Natural killer cell treated with Interleukin-12 subunit alpha and Interleukin-12 subunit beta and Interleukin-15 and Interleukin-18, amount 100 ng/mL, for 72 hours (primary cell): Measurements from ENCODE around the gene GPHA2. TPM values are rescaled to one million over a fixed set of nuclear protein-coding genes. Genes with fewer than 3 reads are reported as not detected.
A peak's percentile ranks its signal among the peaks of the same experiment; 100 is the strongest.

ENCODE experiments used
- ATAC-seq, 2 donors: fragments of 150-1000 bp; cut with Tn5 transposase in 1 of 2; sonication (Bioruptor Pico), chemical (Tn5 transposase) in 1 of 2; 2 replicates each; pipeline ENCODE4 v1.10.0; 2021
- DNase-seq: peaks from one replicate; pipeline ENCODE4 v3.0.0; 2022; ENCODE audit warnings: low spot score
- H3K27ac Mint-ChIP-seq, 2 donors: 1 replicate in 1 of 2; 2 replicates in 1 of 2; pipeline ENCODE4 v1.8.0; 2022; ENCODE audit warnings: mixed read lengths in 2 of 2, mild to moderate bottlenecking in 1 of 2, moderate library complexity in 1 of 2
- H3K27me3 Mint-ChIP-seq, 2 donors: 1 replicate in 1 of 2; 2 replicates in 1 of 2; pipeline ENCODE4 v1.8.0; 2022; ENCODE audit warnings: mixed read lengths in 2 of 2
- H3K36me3 Mint-ChIP-seq: one replicate; pipeline ENCODE4 v1.8.0; 2022; ENCODE audit warnings: mixed read lengths
- H3K4me1 Mint-ChIP-seq, 2 donors: 1 replicate in 1 of 2; 2 replicates in 1 of 2; pipeline ENCODE4 v1.8.0; 2022; ENCODE audit warnings: low read depth in 2 of 2, mixed read lengths in 2 of 2, mild to moderate bottlenecking in 1 of 2
- H3K4me3 Mint-ChIP-seq: one replicate; pipeline ENCODE4 v1.8.0; 2022; ENCODE audit warnings: mixed read lengths
- H3K9me3 Mint-ChIP-seq: 2 replicates; pipeline ENCODE4 v1.8.0; 2022; ENCODE audit warnings: mixed read lengths
- total RNA-seq, 2 donors: library from RNA; stranded (reverse); gene quantifications; one replicate each; pipeline ENCODE4 v1.2.3, GENCODE V29; 2022

Gene GPHA2
- total RNA-seq, 2 donors from 2014 or later: not detected

- no peak for DNase-seq
- Mint-ChIP-seq H3K9me3 (no peaks in the 10 kb centered on the region), H3K4me1 (peaks cover 9 to 12% of the 10 kb centered on the region in 2 donors), H3K4me3 (no peak overlapping the region), H3K36me3 (no peaks in the 10 kb centered on the region), H3K27ac (no peak overlapping the region), H3K27me3 (no peaks in the 10 kb centered on the region)
- ATAC-seq: no peak
Measured at GRCh38 chr11:64911689-64912088, 24.0 kb downstream of the GPHA2 start.

DNA sequence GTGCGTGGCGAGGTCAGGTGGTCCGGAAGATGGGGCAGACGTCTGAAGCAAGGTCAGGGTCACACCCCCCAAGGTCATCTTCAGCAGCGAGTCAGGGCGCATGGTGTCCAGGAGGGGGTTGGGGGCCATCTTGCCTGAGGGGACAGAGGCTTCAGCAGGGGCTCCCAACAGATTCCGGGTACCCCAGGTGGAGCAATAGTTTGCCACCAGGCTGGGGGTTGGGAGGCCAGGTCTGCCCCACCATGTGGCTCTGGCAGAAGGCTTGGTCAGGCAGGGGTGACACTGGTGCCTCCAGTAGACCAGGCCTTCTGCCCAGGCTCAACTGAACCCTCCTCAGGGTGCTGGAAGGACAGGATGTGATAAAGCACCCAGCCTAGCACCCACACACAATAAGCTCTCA lies 24.6 kb downstream of the GPHA2 start:
- no peaks in the 10 kb centered on the region for H3K36me3 Mint-ChIP-seq
- H3K27me3 Mint-ChIP-seq: no peaks in the 10 kb centered on the region

GRCh38 chr11:64910451-64911093 lies 25.1 kb downstream of the GPHA2 start:
- Mint-ChIP-seq H3K9me3 (no peaks in the 10 kb centered on the region), H3K36me3 (no peaks in the 10 kb centered on the region), H3K27ac (no peak overlapping the region), H3K4me1 (peaks cover 0 to 3% of the 10 kb centered on the region in 2 donors), H3K4me3 (no peak overlapping the region), H3K27me3 (no peaks in the 10 kb centered on the region)
- no peak for ATAC-seq
- no peak for DNase-seq

More for the DNA sequence above, 24.6 kb downstream of the GPHA2 start:
- DNase-seq (no peak), ATAC-seq (no peak)
- H3K27ac Mint-ChIP-seq: no peak overlapping the region
- no peak overlapping the region for H3K4me3 Mint-ChIP-seq
- no peaks in the 10 kb centered on the region for H3K9me3 Mint-ChIP-seq
- peaks cover 4 to 7% of the 10 kb centered on the region in 2 donors for H3K4me1 Mint-ChIP-seq

GRCh38 chr11:64909653-64910343 lies 25.9 kb downstream of the GPHA2 start:
- no peak for ATAC-seq
- no peaks in the 10 kb centered on the region for H3K36me3 Mint-ChIP-seq
- H3K27me3 Mint-ChIP-seq: no peaks in the 10 kb centered on the region
- H3K27ac Mint-ChIP-seq: no peak overlapping the region
- no peak overlapping the region for H3K4me3 Mint-ChIP-seq
- H3K9me3 Mint-ChIP-seq: no peaks in the 10 kb centered on the region
- DNase-seq: no peak
- H3K4me1 Mint-ChIP-seq: peaks cover 0 to 3% of the 10 kb centered on the region in 2 donors

DNA sequence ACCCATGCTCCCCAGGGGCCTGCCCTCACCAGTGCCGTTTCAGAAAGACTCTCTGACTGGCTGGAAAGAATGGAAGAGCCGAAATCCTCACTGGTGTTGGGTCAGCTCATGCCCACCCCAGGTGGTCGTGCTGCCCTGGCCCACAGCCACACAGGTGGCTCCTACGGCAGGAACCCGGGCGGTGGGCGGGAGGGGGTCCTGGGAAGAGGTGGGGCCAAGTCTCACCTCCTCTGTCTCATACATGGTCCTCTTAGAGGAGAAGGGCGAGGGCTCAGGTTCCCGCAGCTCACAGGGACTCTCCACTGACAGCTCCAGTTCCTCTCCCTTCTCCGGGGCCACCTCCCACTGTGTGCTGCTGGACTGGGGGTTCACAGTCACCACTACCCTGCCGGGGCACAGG lies 26.9 kb downstream of the GPHA2 start:
- H3K27me3 Mint-ChIP-seq: no peaks in the 10 kb centered on the region
- no peak overlapping the region for H3K27ac Mint-ChIP-seq
- no peaks in the 10 kb centered on the region for H3K4me1 Mint-ChIP-seq
- ATAC-seq (no peak), DNase-seq (no peak)
- H3K4me3 Mint-ChIP-seq: no peak overlapping the region
- no peaks in the 10 kb centered on the region for H3K9me3 Mint-ChIP-seq
- no peaks in the 10 kb centered on the region for H3K36me3 Mint-ChIP-seq

- Mint-ChIP-seq H3K4me3 (no peak overlapping the region), H3K27ac (no peak overlapping the region), H3K9me3 (no peaks in the 10 kb centered on the region), H3K27me3 (no peaks in the 10 kb centered on the region), H3K36me3 (no peaks in the 10 kb centered on the region), H3K4me1 (peaks cover 0 to 3% of the 10 kb centered on the region in 2 donors)
- no peak for DNase-seq
- no peak for ATAC-seq
Measured at GRCh38 chr11:64906314-64906635, 29.4 kb downstream of the GPHA2 start.

DNA sequence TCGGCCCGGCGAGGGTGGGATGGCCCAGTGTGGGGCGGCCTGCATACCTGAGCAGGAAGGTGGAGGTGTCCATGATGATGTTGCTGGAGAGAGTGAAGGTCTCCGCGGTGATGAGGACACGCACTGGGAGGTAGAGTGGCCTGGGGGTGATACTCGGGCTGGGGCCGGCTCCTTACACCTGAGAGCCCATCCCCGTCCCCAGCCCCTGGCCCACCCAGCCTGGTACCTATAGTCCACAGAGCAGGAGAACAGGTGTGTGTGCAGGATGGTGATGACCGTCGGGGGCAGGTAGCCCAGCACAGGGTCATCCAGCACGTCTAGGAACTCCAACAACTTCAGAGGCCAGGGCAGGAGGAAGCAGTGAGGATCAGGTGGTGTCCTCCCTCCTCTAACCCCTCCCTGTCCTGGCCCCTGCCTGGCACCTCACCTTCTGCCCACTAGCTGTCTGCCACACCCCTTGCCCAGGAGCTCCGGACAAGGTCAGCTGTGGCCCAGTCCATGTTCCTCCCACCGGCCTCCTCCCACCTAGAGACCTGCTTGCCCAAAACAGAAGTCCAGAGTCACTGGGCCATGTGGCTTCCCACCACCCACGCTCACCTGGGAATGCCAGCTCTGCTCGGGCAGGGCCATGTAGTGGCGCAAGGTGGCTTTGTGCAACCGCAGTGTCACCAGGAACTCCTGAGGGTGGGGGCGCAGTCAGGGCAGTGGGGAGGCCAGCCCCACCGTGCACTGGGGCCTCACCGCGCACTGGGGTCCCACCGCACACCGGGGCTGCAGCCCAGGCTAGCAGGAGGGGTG lies 30.0 kb downstream of the GPHA2 start:
- H3K4me3 Mint-ChIP-seq: no peak overlapping the region
- DNase-seq: no peak
- no peak for ATAC-seq
- peaks cover 0 to 3% of the 10 kb centered on the region in 2 donors for H3K4me1 Mint-ChIP-seq
- no peak overlapping the region for H3K27ac Mint-ChIP-seq
- H3K9me3 Mint-ChIP-seq: no peaks in the 10 kb centered on the region
- no peaks in the 10 kb centered on the region for H3K36me3 Mint-ChIP-seq
- H3K27me3 Mint-ChIP-seq: no peaks in the 10 kb centered on the region

GRCh38 chr11:64903291-64903833 lies 32.3 kb downstream of the GPHA2 start:
- H3K36me3 Mint-ChIP-seq: no peaks in the 10 kb centered on the region
- DNase-seq (no peak), ATAC-seq (no peak)
- no peak overlapping the region for H3K4me3 Mint-ChIP-seq
- peaks cover 3 to 5% of the 10 kb centered on the region in 2 donors for H3K4me1 Mint-ChIP-seq
- no peak overlapping the region for H3K27ac Mint-ChIP-seq
- H3K9me3 Mint-ChIP-seq: no peaks in the 10 kb centered on the region
- H3K27me3 Mint-ChIP-seq: no peaks in the 10 kb centered on the region

- ATAC-seq (no peak), DNase-seq (no peak)
- H3K36me3 Mint-ChIP-seq: no peaks in the 10 kb centered on the region
- no peak overlapping the region for H3K27ac Mint-ChIP-seq
- H3K27me3 Mint-ChIP-seq: no peaks in the 10 kb centered on the region
- no peaks in the 10 kb centered on the region for H3K9me3 Mint-ChIP-seq
- H3K4me3 Mint-ChIP-seq: no peak overlapping the region
- peaks cover 3 to 5% of the 10 kb centered on the region in 2 donors for H3K4me1 Mint-ChIP-seq
Measured at GRCh38 chr11:64902102-64902900, 33.4 kb downstream of the GPHA2 start.

GRCh38 chr11:64900774-64901173 lies 34.9 kb downstream of the GPHA2 start:
- Mint-ChIP-seq H3K9me3 (no peaks in the 10 kb centered on the region), H3K27ac (no peak overlapping the region), H3K4me3 (no peak overlapping the region), H3K4me1 (peaks cover 3 to 5% of the 10 kb centered on the region in 2 donors), H3K27me3 (no peaks in the 10 kb centered on the region), H3K36me3 (no peaks in the 10 kb centered on the region)
- ATAC-seq (no peak), DNase-seq (no peak)

DNA sequence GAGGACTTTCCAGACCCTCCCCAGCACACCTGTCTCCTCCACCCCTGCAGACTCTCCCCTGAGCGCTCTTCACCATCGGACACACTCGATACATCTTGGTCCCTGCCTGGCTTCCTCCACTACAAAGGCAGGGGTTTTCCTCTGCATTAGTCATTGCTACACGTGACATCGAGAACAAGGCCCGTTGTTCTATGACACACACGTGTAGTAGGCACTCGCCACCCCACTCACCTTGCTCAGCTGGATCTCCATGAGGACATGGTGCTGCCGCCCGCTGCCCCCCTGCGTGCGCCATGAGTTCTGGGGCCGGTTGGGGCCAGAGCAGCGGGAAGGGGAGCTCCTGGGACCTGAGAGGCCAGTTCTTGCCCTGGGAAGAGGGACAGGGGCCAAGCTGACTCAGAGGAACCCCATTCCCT lies 35.4 kb downstream of the GPHA2 start:
- H3K9me3 Mint-ChIP-seq: no peaks in the 10 kb centered on the region
- H3K4me3 Mint-ChIP-seq: no peak overlapping the region
- peak overlapping the region; percentile 13 to 51 for H3K27ac Mint-ChIP-seq
- H3K36me3 Mint-ChIP-seq: no peaks in the 10 kb centered on the region
- peaks cover 3 to 5% of the 10 kb centered on the region in 2 donors for H3K4me1 Mint-ChIP-seq
- no peaks in the 10 kb centered on the region for H3K27me3 Mint-ChIP-seq
- ATAC-seq: peak in 1 of 2 donors; percentile 72
- no peak for DNase-seq

GRCh38 chr11:64898541-64898940 lies 37.2 kb downstream of the GPHA2 start:
- ATAC-seq (no peak), DNase-seq (no peak)
- Mint-ChIP-seq H3K27me3 (no peaks in the 10 kb centered on the region), H3K4me1 (peaks cover 5 to 6% of the 10 kb centered on the region in 2 donors), H3K9me3 (no peaks in the 10 kb centered on the region), H3K4me3 (no peak overlapping the region), H3K36me3 (no peaks in the 10 kb centered on the region), H3K27ac (no peak overlapping the region)

- ATAC-seq (no peak), DNase-seq (no peak)
- Mint-ChIP-seq H3K27me3 (no peaks in the 10 kb centered on the region), H3K4me1 (peaks cover 5 to 6% of the 10 kb centered on the region in 2 donors), H3K9me3 (no peaks in the 10 kb centered on the region), H3K27ac (no peak overlapping the region), H3K36me3 (no peaks in the 10 kb centered on the region), H3K4me3 (no peak overlapping the region)
Measured at GRCh38 chr11:64898076-64898445, 37.6 kb downstream of the GPHA2 start.
